Retinal pigment epithelial cell (primary cell): ENCODE measurements around the gene TAF4B.

Source experiments
- DNase-seq: peaks from one replicate; pipeline ENCODE4 v3.0.0-alpha.2; 2010; ENCODE audit warnings: low read depth
- H3K4me3 ChIP-seq: 2 replicates; pipeline ENCODE4 v1.5.1; 2011; ENCODE audit warnings: mild to moderate bottlenecking, low read length, control low read depth, moderate library complexity
- TF ChIP-seq, protein P1 (sequence below): conservative IDR thresholded peaks from 2 replicates; pipeline ENCODE4 v1.5.1; 2011; ENCODE audit warnings: low read depth, low read length, control low read depth, inconsistent platforms

Gene TAF4B

DNA sequence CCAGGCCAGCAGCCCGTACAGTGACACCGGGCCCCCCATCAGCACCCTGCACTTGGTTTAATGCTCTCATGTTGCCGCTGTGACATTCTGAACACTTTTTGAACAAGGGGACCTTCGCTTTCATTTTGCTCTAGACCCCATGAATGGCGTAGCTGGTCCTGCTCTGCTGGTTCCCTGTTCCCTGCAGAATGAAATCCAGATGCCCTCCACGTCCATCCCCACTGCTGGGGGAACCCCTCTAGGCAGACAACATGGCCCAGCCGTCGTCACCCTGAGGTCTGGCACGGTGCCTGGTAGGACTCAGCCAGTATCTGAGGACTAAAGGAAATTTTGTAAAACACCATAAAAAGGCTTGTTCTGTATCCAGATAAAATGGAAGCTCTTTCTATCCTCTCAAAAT, 193.5 kb downstream of the TAF4B start:
- TF ChIP-seq, protein P1, sequence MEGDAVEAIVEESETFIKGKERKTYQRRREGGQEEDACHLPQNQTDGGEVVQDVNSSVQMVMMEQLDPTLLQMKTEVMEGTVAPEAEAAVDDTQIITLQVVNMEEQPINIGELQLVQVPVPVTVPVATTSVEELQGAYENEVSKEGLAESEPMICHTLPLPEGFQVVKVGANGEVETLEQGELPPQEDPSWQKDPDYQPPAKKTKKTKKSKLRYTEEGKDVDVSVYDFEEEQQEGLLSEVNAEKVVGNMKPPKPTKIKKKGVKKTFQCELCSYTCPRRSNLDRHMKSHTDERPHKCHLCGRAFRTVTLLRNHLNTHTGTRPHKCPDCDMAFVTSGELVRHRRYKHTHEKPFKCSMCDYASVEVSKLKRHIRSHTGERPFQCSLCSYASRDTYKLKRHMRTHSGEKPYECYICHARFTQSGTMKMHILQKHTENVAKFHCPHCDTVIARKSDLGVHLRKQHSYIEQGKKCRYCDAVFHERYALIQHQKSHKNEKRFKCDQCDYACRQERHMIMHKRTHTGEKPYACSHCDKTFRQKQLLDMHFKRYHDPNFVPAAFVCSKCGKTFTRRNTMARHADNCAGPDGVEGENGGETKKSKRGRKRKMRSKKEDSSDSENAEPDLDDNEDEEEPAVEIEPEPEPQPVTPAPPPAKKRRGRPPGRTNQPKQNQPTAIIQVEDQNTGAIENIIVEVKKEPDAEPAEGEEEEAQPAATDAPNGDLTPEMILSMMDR = no peak
- DNase-seq = no peak
- no peak overlapping the region for H3K4me3 ChIP-seq

DNA sequence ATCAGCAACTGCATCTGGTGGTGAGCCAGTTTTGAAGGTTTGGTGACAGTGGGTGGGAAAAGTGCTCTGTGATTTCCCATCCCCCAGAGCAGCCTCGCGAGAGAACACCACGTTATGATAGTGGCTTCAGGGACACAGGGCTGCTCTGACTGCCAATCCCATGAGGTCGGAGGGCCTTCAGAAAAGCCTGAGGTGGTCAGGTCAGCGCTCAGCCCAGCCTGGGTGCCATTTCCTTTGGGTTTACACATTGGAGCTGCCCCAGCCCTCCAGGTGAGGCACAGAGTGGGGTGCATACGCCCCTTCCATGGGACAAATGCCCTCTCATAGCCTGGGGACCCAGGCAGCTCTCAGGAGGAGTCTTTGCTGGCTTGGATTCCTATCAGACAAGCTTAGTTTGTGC, 195.3 kb downstream of the TAF4B start:
- no peak overlapping the region for H3K4me3 ChIP-seq
- no peak for DNase-seq
- TF ChIP-seq, protein P1 = no peak

DNA sequence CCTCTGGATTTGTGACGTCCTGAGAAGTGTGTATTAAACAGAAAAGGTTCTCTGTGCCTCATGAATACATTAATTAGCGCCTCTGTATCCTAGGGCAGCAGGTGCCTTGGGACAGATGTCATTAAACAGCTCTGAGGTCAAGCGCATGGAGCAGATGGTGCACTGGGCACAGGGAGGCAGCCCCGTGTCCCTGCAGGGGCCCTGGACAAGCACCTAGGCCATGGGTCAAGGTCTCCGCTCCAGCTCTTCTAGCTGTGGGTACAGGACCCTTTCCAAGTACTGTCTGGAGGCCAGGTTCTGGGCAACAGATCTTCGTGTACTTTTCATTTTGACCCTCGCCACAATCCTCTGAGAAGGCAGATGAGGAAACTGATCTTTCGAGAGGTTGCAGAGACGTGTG, 195.7 kb downstream of the TAF4B start:
- TF ChIP-seq, protein P1 = no peak
- no peak overlapping the region for H3K4me3 ChIP-seq
- no peak for DNase-seq

DNA sequence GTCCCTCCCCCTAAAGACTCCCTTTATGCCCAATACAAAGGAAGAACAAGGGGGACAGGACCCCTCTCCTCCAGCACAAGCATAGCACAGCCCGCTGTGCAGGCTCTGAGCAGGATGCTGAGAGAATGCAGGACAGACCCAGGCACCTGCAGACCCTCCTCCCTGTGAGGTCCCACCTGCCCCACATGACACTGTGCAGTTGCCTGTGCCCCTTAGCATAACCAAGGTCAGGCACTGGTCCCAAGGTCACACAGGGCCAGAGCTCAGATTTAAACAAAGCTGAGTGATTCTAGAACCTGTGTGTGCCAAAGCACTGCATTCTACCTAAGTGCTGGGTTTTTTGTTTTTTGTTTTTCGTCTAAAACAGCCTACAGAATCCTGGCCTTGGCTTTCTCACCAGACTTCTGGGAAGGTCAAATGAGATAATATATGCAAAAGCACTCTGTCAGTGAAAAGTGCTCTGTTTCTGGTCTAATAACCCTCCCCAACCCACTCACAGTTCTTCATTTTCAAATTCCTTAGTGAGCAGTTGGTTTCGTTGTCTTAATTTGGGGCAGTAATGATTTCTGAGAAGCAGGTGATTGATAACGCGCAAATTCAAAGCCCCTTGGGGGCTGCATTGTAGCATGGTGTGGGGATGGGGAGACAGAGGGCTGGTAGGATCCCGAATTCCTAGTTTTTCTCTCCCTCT, 196.4 kb downstream of the TAF4B start:
- no peak overlapping the region for H3K4me3 ChIP-seq
- TF ChIP-seq, protein P1 = no peak
- DNase-seq = no peak

DNA sequence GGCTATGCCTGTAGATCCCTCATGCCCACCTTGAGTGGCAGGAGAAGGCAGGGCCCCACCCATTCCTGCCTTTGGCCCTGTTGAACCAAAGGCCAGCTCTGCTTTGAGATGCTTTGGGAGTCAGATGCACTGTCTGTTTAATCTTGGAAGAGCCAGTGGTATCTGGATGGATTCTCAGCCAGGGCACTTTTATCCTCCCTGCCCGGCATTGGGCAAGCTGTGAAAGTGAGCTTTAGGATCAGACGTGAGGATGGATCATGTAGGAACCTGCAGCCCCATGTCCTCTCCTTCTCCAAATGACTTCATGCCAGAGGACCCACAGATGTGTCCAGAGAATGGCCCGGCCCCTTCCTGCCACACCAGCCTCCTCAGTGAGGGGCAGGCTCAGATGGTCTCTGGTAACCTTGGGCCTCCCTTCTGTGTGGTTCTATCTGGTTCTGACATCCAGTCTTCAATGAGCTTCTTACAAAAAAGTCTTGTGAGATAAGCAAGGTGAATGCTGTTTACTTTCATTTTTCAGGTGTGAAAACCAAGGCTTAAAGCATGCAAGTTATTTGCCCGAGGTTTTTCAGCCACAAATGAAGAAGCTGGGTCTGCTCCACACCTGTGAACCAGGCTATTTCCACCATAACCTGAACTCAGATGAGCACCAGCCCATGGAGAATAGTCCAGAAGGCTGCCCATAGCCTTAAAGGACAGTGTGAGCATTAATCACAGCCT, 198.3 kb downstream of the TAF4B start:
- H3K4me3 ChIP-seq = no peak overlapping the region
- TF ChIP-seq, protein P1 = no peak
- DNase-seq = no peak

DNA sequence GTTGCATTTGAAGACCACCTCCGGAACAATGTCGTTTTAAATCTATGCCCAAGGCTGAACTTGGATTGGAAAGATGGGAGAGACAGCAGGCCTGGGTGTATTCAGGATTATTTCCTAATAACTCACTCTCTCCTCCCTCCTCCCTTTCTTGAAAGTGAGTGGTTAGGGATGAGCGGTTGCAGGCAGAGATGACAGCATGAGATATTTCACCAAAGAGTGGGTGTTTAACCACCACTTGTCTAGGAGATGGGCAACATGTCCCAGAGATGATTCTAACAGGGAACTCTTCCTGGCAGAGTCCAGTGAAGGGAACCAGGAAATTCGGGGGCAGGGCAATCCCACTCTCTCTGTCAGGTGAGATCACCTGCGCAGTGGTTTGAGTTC, 198.9 kb downstream of the TAF4B start:
- no peak for DNase-seq
- TF ChIP-seq, protein P1 = no peak

DNA sequence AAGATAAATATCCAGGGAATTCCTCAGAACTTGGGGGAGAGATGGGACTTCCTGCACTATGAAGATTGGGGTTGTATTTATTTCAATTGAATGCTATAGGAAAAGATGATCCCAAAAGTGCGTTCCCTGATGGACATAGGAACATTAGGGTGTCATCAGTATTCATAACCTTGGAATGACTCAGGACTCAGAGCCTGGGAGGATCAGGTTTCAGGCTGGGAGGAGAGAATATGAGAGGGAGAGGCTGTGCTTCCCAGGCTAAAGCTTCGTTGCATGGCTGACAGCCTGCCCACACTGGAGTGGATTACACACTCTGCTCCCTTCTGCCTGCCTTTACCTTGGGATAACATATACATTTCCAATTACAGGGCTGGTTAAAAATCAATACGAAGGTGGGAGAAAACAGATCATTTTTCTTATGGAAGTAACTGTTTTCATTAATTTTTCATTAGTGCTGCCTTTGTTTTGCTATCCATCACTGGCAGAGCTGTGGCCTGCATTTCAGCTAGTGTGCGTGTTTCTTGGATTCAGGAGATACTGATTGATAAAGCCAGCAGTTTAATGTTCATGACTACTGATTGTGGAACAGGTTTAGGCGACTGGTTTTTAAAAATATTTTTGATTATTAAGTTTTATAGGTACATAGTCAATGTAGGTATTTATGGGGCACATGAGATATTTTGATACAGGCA, 203.4 kb downstream of the TAF4B start:
- TF ChIP-seq, protein P1 = no peak

More for the DNA sequence above, 198.9 kb downstream of the TAF4B start:
- H3K4me3 ChIP-seq = no peak overlapping the region

More for the DNA sequence above, 203.4 kb downstream of the TAF4B start:
- no peak for DNase-seq
- no peak overlapping the region for H3K4me3 ChIP-seq
